Measurements from ENCODE around the gene SLC12A7. TPM values are rescaled to one million over a fixed set of nuclear protein-coding genes. Genes with fewer than 3 reads are reported as not detected.

Gene SLC12A7
- total RNA-seq, 2 experiments from 2014 or later = 32.6 to 34.2 TPM

- POLR2A ChIA-PET = no interaction called here
- H3K36me3 Mint-ChIP-seq (ENCODE audit: low read depth) = no peaks in the 10 kb centered on the region
- no peak for DNase-seq
- no peak overlapping the region for H3K27ac Mint-ChIP-seq
- peaks cover 3% of the 10 kb centered on the region for H3K4me1 Mint-ChIP-seq
- CTCF ChIA-PET = interaction anchor here (0.7 to 4.5 kb wide), 5 partner anchors 14 to 375 kb away, joined by 3 to 44 read pairs (median 3); no protein-coding TSS in a partner anchor
- peaks cover 2% of the 10 kb centered on the region for H3K27me3 Mint-ChIP-seq
- H3K4me3 Mint-ChIP-seq = no peak overlapping the region
- H3K9me3 Mint-ChIP-seq = peaks cover 9% of the 10 kb centered on the region
These were observed 25.9 kb upstream of the SLC12A7 start for GRCh38 chr5:1137567-1138444.

- Mint-ChIP-seq H3K4me1 (peaks cover 3% of the 10 kb centered on the region), H3K27me3 (peaks cover 2% of the 10 kb centered on the region), H3K9me3 (peaks cover 9% of the 10 kb centered on the region), H3K4me3 (no peak overlapping the region), H3K36me3 (ENCODE audit: low read depth) (no peaks in the 10 kb centered on the region), H3K27ac (no peak overlapping the region)
- no peak for DNase-seq
- POLR2A ChIA-PET = no interaction called here
- CTCF ChIA-PET = no interaction called here
These were observed 25.0 kb upstream of the SLC12A7 start for GRCh38 chr5:1136814-1137213.

GRCh38 chr5:1135696-1136525, 24.0 kb upstream of the SLC12A7 start:
- ChIA-PET CTCF (interaction anchor here (1.0 kb wide), 1 partner anchor 130 kb away, joined by 3 read pairs; no protein-coding TSS in a partner anchor), POLR2A (no interaction called here)
- H3K4me1 Mint-ChIP-seq = peaks cover 3% of the 10 kb centered on the region
- no peak for DNase-seq
- H3K27me3 Mint-ChIP-seq = peaks cover 2% of the 10 kb centered on the region
- H3K9me3 Mint-ChIP-seq = peaks cover 9% of the 10 kb centered on the region
- no peak overlapping the region for H3K27ac Mint-ChIP-seq
- H3K36me3 Mint-ChIP-seq (ENCODE audit: low read depth) = no peaks in the 10 kb centered on the region
- no peak overlapping the region for H3K4me3 Mint-ChIP-seq

GRCh38 chr5:1134478-1134877, 22.6 kb upstream of the SLC12A7 start:
- CTCF ChIA-PET = interaction anchor here (2.3 kb wide), 1 partner anchor 211 kb away, joined by 5 read pairs; no protein-coding TSS in a partner anchor
- POLR2A ChIA-PET = no interaction called here
- peaks cover 9% of the 10 kb centered on the region for H3K9me3 Mint-ChIP-seq

GRCh38 chr5:1133510-1134201, 21.8 kb upstream of the SLC12A7 start:
- Mint-ChIP-seq H3K36me3 (ENCODE audit: low read depth) (no peaks in the 10 kb centered on the region), H3K27me3 (no peaks in the 10 kb centered on the region), H3K4me3 (no peak overlapping the region), H3K4me1 (peaks cover 1% of the 10 kb centered on the region), H3K9me3 (peaks cover 9% of the 10 kb centered on the region), H3K27ac (no peak overlapping the region)
- DNase-seq = no peak
- ChIA-PET CTCF (interaction anchor here (1.6 to 2.3 kb wide), 2 partner anchors 177 to 210 kb away, joined by 3 to 5 read pairs; no protein-coding TSS in a partner anchor), POLR2A (no interaction called here)

More at GRCh38 chr5:1134478-1134877, 22.6 kb upstream of the SLC12A7 start:
- Mint-ChIP-seq H3K27me3 (no peaks in the 10 kb centered on the region), H3K27ac (no peak overlapping the region), H3K36me3 (ENCODE audit: low read depth) (no peaks in the 10 kb centered on the region), H3K4me1 (peaks cover 1% of the 10 kb centered on the region), H3K4me3 (no peak overlapping the region)
- no peak for DNase-seq

- no peaks in the 10 kb centered on the region for H3K27me3 Mint-ChIP-seq
- peaks cover 9% of the 10 kb centered on the region for H3K9me3 Mint-ChIP-seq
- ChIA-PET POLR2A (no interaction called here), CTCF (interaction anchor here (1.6 to 2.3 kb wide), 2 partner anchors 176 to 209 kb away, joined by 3 to 5 read pairs; no protein-coding TSS in a partner anchor)
- H3K27ac Mint-ChIP-seq = no peak overlapping the region
- H3K36me3 Mint-ChIP-seq (ENCODE audit: low read depth) = no peaks in the 10 kb centered on the region
- DNase-seq = no peak
- H3K4me1 Mint-ChIP-seq = no peaks in the 10 kb centered on the region
- no peak overlapping the region for H3K4me3 Mint-ChIP-seq
These were observed 21.2 kb upstream of the SLC12A7 start for GRCh38 chr5:1133108-1133507.

- Mint-ChIP-seq H3K27me3 (no peaks in the 10 kb centered on the region), H3K36me3 (ENCODE audit: low read depth) (no peaks in the 10 kb centered on the region), H3K4me3 (no peak overlapping the region), H3K9me3 (peaks cover 9% of the 10 kb centered on the region), H3K27ac (no peak overlapping the region), H3K4me1 (no peaks in the 10 kb centered on the region)
- DNase-seq = no peak
- ChIA-PET POLR2A (no interaction called here), CTCF (interaction anchor here (1.6 to 2.3 kb wide), 2 partner anchors 175 to 209 kb away, joined by 3 to 5 read pairs; no protein-coding TSS in a partner anchor)
These were observed 20.7 kb upstream of the SLC12A7 start for GRCh38 chr5:1132570-1132969.

GRCh38 chr5:1131726-1132125, 19.9 kb upstream of the SLC12A7 start:
- Mint-ChIP-seq H3K9me3 (peaks cover 7% of the 10 kb centered on the region), H3K27ac (no peak overlapping the region), H3K4me3 (no peak overlapping the region), H3K27me3 (no peaks in the 10 kb centered on the region), H3K4me1 (no peaks in the 10 kb centered on the region), H3K36me3 (ENCODE audit: low read depth) (no peaks in the 10 kb centered on the region)
- ChIA-PET CTCF (no interaction called here), POLR2A (no interaction called here)
- no peak for DNase-seq

- CTCF ChIA-PET = interaction anchor here (1.2 kb wide), 1 partner anchor 9 kb away, joined by 4 read pairs; no protein-coding TSS in a partner anchor
- Mint-ChIP-seq H3K27me3 (peaks cover 4% of the 10 kb centered on the region), H3K9me3 (peaks cover 4% of the 10 kb centered on the region), H3K4me3 (no peak overlapping the region), H3K36me3 (ENCODE audit: low read depth) (no peaks in the 10 kb centered on the region), H3K27ac (no peak overlapping the region), H3K4me1 (no peaks in the 10 kb centered on the region)
- POLR2A ChIA-PET = no interaction called here
- no peak for DNase-seq
These were observed 19.3 kb upstream of the SLC12A7 start for GRCh38 chr5:1131191-1131621.

- Mint-ChIP-seq H3K27me3 (peaks cover 4% of the 10 kb centered on the region), H3K4me3 (no peak overlapping the region), H3K4me1 (no peaks in the 10 kb centered on the region), H3K27ac (no peak overlapping the region), H3K9me3 (no peaks in the 10 kb centered on the region), H3K36me3 (ENCODE audit: low read depth) (no peaks in the 10 kb centered on the region)
- ChIA-PET POLR2A (no interaction called here), CTCF (interaction anchor here (0.6 to 1.2 kb wide), 2 partner anchors 10 to 328 kb away, joined by 4 read pairs; no protein-coding TSS in a partner anchor)
- no peak for DNase-seq
These were observed 18.5 kb upstream of the SLC12A7 start for GRCh38 chr5:1130218-1130946.

- ChIA-PET CTCF (interaction anchor here (0.6 kb wide), 1 partner anchor 327 kb away, joined by 4 read pairs; no protein-coding TSS in a partner anchor), POLR2A (no interaction called here)
- Mint-ChIP-seq H3K27ac (no peak overlapping the region), H3K4me3 (no peak overlapping the region), H3K36me3 (ENCODE audit: low read depth) (no peaks in the 10 kb centered on the region), H3K9me3 (no peaks in the 10 kb centered on the region), H3K27me3 (peaks cover 7% of the 10 kb centered on the region), H3K4me1 (no peaks in the 10 kb centered on the region)
- no peak for DNase-seq
These were observed 17.8 kb upstream of the SLC12A7 start for GRCh38 chr5:1129711-1130055.

- CTCF ChIA-PET = no interaction called here
- Mint-ChIP-seq H3K9me3 (no peaks in the 10 kb centered on the region), H3K4me3 (no peak overlapping the region), H3K27ac (no peak overlapping the region), H3K27me3 (peaks cover 10% of the 10 kb centered on the region), H3K4me1 (no peaks in the 10 kb centered on the region), H3K36me3 (ENCODE audit: low read depth) (no peaks in the 10 kb centered on the region)
- DNase-seq = no peak
- POLR2A ChIA-PET = no interaction called here
These were observed 17.3 kb upstream of the SLC12A7 start for GRCh38 chr5:1128977-1129710.
